Naive thymus-derived CD4-positive, alpha-beta T cell (primary cell): Measurements from ENCODE around the gene LMTK2. TPM values are rescaled to one million over a fixed set of nuclear protein-coding genes. Genes with fewer than 3 reads are reported as not detected.

ENCODE experiments used
- ATAC-seq: fragments of 150-1000 bp; cut with Tn5 transposase; 2 replicates; pipeline ENCODE4 v1.10.0; 2021; ENCODE audit warnings: mild to moderate bottlenecking, moderate library complexity
- CTCF ChIA-PET: fragments of 350-600 bp; sonication (Branson Sonifier 250); formaldehyde crosslinking; loops from one replicate; lab custom pipeline; 2021; ENCODE audit warnings: antibody characterized with exemption; lab: Charles Lee
- POLR2A ChIA-PET: fragments of 350-600 bp; sonication (Branson Sonifier 250); formaldehyde crosslinking; loops from one replicate; lab custom pipeline; 2021; ENCODE audit warnings: antibody characterized with exemption, inconsistent platforms; lab: Charles Lee
- DNase-seq, 9 donors: peaks; one replicate each; pipeline versions ENCODE4 v3.0.0 to v3.0.0-alpha.2; 2020 to 2022; ENCODE audit warnings: mixed read lengths in 1 of 9
- H3K27ac ChIP-seq: one replicate; pipeline ENCODE4 v1.7.0; 2013; ENCODE audit warnings: mild to moderate bottlenecking, low read depth, low read length, moderate library complexity
- H3K27me3 ChIP-seq, 2 donors: one replicate each; pipeline ENCODE4 v1.7.0; 2013; ENCODE audit warnings: low read length in 2 of 2, mild to moderate bottlenecking in 2 of 2, moderate library complexity in 2 of 2; ENCODE audit not compliant: control insufficient read depth in 2 of 2, insufficient read depth in 2 of 2
- H3K36me3 ChIP-seq, 3 experiments: 1 replicate in 2 of 3; 2 replicates in 1 of 3; pipeline ENCODE4 v1.7.0; 2013; ENCODE audit warnings: low read length in 3 of 3, mild to moderate bottlenecking in 3 of 3, moderate library complexity in 1 of 3; ENCODE audit not compliant: insufficient read depth in 3 of 3, control insufficient read depth in 2 of 3
- H3K4me1 ChIP-seq, 2 donors: one replicate each; pipeline ENCODE4 v1.7.0; 2013; ENCODE audit warnings: low read length in 2 of 2, mild to moderate bottlenecking in 2 of 2, moderate library complexity in 1 of 2; ENCODE audit not compliant: control insufficient read depth in 2 of 2, insufficient read depth in 2 of 2
- H3K4me3 ChIP-seq: 2 replicates; pipeline ENCODE4 v1.7.0; 2013; ENCODE audit warnings: mild to moderate bottlenecking, low read length
- H3K9me3 ChIP-seq, 3 experiments: 1 replicate in 2 of 3; 2 replicates in 1 of 3; pipeline ENCODE4 v1.7.0; 2013; ENCODE audit warnings: low read length in 3 of 3; ENCODE audit not compliant: control insufficient read depth in 2 of 3
- H3K27ac Mint-ChIP-seq, 9 donors: one replicate each; pipeline ENCODE4 v1.8.0; 2020 to 2022; ENCODE audit warnings: mixed read lengths in 9 of 9, mild to moderate bottlenecking in 8 of 9, moderate library complexity in 5 of 9, inconsistent platforms in 2 of 9
- H3K27me3 Mint-ChIP-seq, 5 donors: one replicate each; pipeline ENCODE4 v1.8.0; 2021 to 2022; ENCODE audit warnings: mixed read lengths in 5 of 5, mild to moderate bottlenecking in 1 of 5
- H3K36me3 Mint-ChIP-seq, 5 donors: one replicate each; pipeline ENCODE4 v1.8.0; 2020 to 2022; ENCODE audit warnings: mixed read lengths in 5 of 5, mild to moderate bottlenecking in 3 of 5, inconsistent platforms in 1 of 5
- H3K4me1 Mint-ChIP-seq, 7 donors: one replicate each; pipeline ENCODE4 v1.8.0; 2020 to 2022; ENCODE audit warnings: mixed read lengths in 7 of 7, mild to moderate bottlenecking in 3 of 7, inconsistent platforms in 1 of 7
- H3K4me3 Mint-ChIP-seq, 10 donors: one replicate each; pipeline ENCODE4 v1.8.0; 2020 to 2022; ENCODE audit warnings: mild to moderate bottlenecking in 10 of 10, mixed read lengths in 10 of 10, moderate library complexity in 6 of 10, inconsistent platforms in 2 of 10
- H3K9me3 Mint-ChIP-seq, 11 donors: one replicate each; pipeline ENCODE4 v1.8.0; 2020 to 2022; ENCODE audit warnings: mixed read lengths in 11 of 11, mild to moderate bottlenecking in 4 of 11, inconsistent platforms in 1 of 11, moderate library complexity in 1 of 11
- intact Hi-C, 2 donors: fragments of 100-400 bp; cut with micrococcal nuclease; formaldehyde crosslinking; loops; one replicate each; pipeline ENCODE4 v1.15.1; 2023
- polyA plus RNA-seq, 2 donors: library from polyadenylated mRNA; unstranded; fragments of 300-500 nt; fragmentation: Illumina TruSeq; gene quantifications; one replicate each; pipeline ENCODE4 v1.2.3, GENCODE V29; 2021
- total RNA-seq, 6 experiments: library from RNA in 5 of 6; stranded (reverse) in 5 of 6; gene quantifications; 1 replicate in 5 of 6; 2 replicates in 1 of 6; pipeline ENCODE4 v1.2.3 and lab custom pipeline; 2021 to 2026

Gene LMTK2
- total and polyA plus RNA-seq, 7 experiments from 2014 or later: 2.2 to 29.1 (median 18.1) TPM

DNA sequence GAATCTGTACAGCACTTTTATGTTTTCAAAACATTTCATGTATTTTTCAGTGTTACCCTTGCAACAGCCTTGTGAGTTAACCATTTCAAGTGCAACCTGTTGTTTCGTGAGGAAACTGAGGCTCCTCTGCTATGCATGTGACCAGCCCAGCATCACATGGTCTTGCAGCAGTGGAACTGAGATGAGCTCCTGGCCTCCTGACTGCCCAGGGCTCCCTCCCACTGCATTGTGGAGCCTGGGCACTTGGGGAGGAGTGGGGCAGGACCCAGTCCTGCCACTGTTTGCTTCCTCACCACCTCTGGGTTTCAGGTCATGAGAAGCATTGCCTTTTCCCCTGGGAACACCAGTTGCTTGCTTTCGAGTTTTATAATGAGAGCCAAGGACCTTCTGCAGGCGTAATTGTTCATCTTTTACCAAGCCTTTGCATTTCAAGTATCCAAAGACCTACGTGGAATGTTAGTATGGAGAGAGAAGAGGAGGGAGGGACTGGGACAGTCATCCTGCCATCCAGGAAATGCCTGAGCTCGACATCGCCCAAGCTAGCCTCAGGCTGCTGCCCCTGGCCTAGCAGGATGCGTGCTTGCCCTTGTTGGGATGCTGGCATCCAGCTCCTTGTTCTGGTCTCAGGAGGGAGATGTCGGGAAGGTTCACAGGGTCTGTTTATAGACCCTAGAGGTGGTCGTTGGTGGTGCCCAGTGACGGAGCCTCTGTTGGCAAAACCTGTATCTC, 72.3 kb downstream of the LMTK2 start:
- Histone ChIP-seq H3K9me3 (no peaks in the 10 kb centered on the region), H3K36me3 (peaks cover 0 to 37% (median 4%) of the 10 kb centered on the region in 3 experiments), H3K4me1 (no peaks in the 10 kb centered on the region), H3K4me3 (no peak overlapping the region), H3K27ac (no peak overlapping the region), H3K27me3 (no peaks in the 10 kb centered on the region)
- Mint-ChIP-seq H3K9me3 (peaks cover 0 to 2% (median 0%) of the 10 kb centered on the region in 11 donors), H3K4me1 (peaks cover 0 to 10% (median 0%) of the 10 kb centered on the region in 7 donors), H3K36me3 (peaks cover 2 to 41% (median 17%) of the 10 kb centered on the region in 5 donors), H3K4me3 (no peak overlapping the region), H3K27ac (no peak overlapping the region), H3K27me3 (no peaks in the 10 kb centered on the region)
- DNase-seq (no peak), ATAC-seq (no peak)
- intact Hi-C loops: no loop called here
- ChIA-PET CTCF (interaction anchor here (0.5 to 2.6 kb wide), 4 partner anchors 10 to 157 kb away, joined by 3 to 13 read pairs (median 6); no protein-coding TSS in a partner anchor), POLR2A (no interaction called here)

DNA sequence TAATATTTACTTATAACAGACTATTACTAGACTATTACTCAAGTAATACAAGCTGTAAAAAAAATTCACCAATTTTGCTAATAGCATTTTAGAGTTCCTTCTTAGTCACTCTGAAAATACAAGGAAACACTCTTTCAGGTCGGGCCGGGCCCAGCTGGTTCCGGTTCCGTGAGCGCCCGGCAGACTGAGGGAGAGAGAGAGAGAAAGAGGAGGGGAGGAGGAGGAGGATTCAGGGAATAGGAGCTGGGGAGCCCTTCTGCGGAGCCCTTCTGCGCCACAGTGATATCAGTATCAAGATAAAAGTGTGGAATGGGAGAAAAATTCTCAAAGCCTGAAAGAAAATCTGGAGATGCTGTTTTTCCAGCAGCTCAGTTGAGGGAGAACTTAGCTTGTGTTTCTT, 74.1 kb downstream of the LMTK2 start:
- ATAC-seq (no peak), DNase-seq (no peak)
- Mint-ChIP-seq H3K9me3 (no peaks in the 10 kb centered on the region), H3K4me1 (peaks cover 0 to 10% (median 0%) of the 10 kb centered on the region in 7 donors), H3K27me3 (no peaks in the 10 kb centered on the region), H3K36me3 (peaks cover under 1 to 31% (median 6%) of the 10 kb centered on the region in 5 donors), H3K4me3 (no peak overlapping the region), H3K27ac (peak overlapping the region in 1 of 9 donors; percentile 45)
- peaks cover 0 to 21% (median 0%) of the 10 kb centered on the region in 3 experiments for H3K36me3 ChIP-seq
- H3K27ac ChIP-seq: no peak overlapping the region
- intact Hi-C loops: no loop called here
- no peaks in the 10 kb centered on the region for H3K4me1 ChIP-seq
- POLR2A ChIA-PET: no interaction called here
- CTCF ChIA-PET: interaction anchor here (2.6 kb wide), 1 partner anchor 12 kb away, joined by 13 read pairs; no protein-coding TSS in a partner anchor
- no peaks in the 10 kb centered on the region for H3K27me3 ChIP-seq
- no peak overlapping the region for H3K4me3 ChIP-seq
- no peaks in the 10 kb centered on the region for H3K9me3 ChIP-seq

DNA sequence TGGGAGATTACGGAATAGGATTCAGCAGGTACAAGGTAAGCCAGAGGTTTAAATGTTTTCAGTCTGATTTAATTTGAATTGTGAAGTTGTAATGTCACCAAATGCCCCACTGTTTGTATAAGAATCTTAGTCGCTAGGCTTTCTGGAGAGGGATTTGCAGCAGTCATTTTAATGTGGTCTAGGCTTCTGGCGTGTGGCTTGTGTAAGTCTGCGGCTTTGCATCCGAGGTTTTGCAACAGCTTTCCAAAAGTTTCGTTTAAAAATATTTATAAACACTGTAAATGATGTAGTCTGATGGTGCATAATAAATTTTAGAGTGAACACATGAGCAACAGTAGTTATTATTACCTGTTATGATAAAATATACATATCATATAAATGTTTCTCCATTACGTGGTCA, 78.4 kb downstream of the LMTK2 start:
- CTCF ChIA-PET: interaction anchor here (0.6 kb wide), 1 partner anchor 174 kb away, joined by 3 read pairs; no protein-coding TSS in a partner anchor
- H3K36me3 Mint-ChIP-seq: peaks cover 13 to 54% (median 27%) of the 10 kb centered on the region in 5 donors
- no peak for DNase-seq

DNA sequence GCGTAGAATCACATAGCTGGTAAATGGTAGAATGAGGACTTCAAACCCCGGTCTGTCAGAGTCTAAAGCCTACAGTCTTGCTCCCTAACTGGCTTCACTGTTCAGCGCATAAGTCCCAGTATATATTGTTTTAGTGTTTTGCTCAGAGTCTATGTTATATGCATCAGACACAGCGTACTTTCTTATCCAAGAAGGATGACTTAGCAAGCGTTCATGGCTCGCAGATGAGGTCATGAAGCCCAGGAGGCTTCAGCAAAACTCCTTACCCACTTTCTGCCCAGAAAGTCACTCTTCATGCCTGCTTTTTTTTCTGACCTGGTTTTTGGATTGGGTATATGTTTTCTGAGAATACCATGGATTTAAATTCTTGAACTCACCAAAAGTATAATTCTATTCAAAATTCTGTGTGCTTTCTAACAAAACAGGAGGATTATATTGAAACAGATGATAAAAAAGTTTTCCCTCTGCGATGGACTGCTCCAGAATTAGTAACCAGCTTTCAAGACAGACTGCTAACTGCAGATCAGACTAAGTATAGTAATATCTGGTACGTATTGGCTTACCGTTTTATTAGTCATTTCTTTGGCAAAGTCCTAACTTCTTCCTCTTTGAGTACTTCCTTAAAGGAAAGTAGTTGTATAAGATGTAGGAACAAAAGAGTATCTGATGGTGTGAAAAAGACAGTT, 79.9 kb downstream of the LMTK2 start:
- DNase-seq (no peak), ATAC-seq (peak; percentile 55)
- no peaks in the 10 kb centered on the region for H3K4me1 ChIP-seq
- peaks cover 0 to 12% (median 7%) of the 10 kb centered on the region in 7 donors for H3K4me1 Mint-ChIP-seq
- H3K9me3 Mint-ChIP-seq: peaks cover 0 to 2% (median 0%) of the 10 kb centered on the region in 11 donors
- ChIA-PET CTCF (no interaction called here), POLR2A (interaction anchor here (0.6 kb wide), 1 partner anchor 140 kb away, joined by 4 read pairs; no protein-coding TSS in a partner anchor)
- no peaks in the 10 kb centered on the region for H3K9me3 ChIP-seq
- H3K27ac Mint-ChIP-seq: peak overlapping the region in 1 of 9 donors; percentile 2
- no peak overlapping the region for H3K27ac ChIP-seq
- intact Hi-C loops: no loop called here
- peaks cover 0 to 34% (median 9%) of the 10 kb centered on the region in 3 experiments for H3K36me3 ChIP-seq
- H3K27me3 ChIP-seq: no peaks in the 10 kb centered on the region
- no peaks in the 10 kb centered on the region for H3K27me3 Mint-ChIP-seq
- no peak overlapping the region for H3K4me3 Mint-ChIP-seq
- no peak overlapping the region for H3K4me3 ChIP-seq
- H3K36me3 Mint-ChIP-seq: peaks cover 14 to 54% (median 22%) of the 10 kb centered on the region in 5 donors

More for the DNA sequence above, 78.4 kb downstream of the LMTK2 start:
- H3K4me3 ChIP-seq: no peak overlapping the region
- H3K9me3 ChIP-seq: no peaks in the 10 kb centered on the region
- no peaks in the 10 kb centered on the region for H3K27me3 Mint-ChIP-seq
- H3K4me3 Mint-ChIP-seq: no peak overlapping the region
- POLR2A ChIA-PET: no interaction called here
- H3K4me1 Mint-ChIP-seq: peaks cover 3 to 9% (median 6%) of the 10 kb centered on the region in 7 donors
- no peak for ATAC-seq
- H3K27me3 ChIP-seq: no peaks in the 10 kb centered on the region
- peaks cover 0 to 27% (median 8%) of the 10 kb centered on the region in 3 experiments for H3K36me3 ChIP-seq
- no peak overlapping the region for H3K27ac ChIP-seq
- H3K27ac Mint-ChIP-seq: peak overlapping the region in 1 of 9 donors; percentile 26
- intact Hi-C loops: no loop called here
- no peaks in the 10 kb centered on the region for H3K4me1 ChIP-seq
- peaks cover 0 to 2% (median 0%) of the 10 kb centered on the region in 11 donors for H3K9me3 Mint-ChIP-seq

DNA sequence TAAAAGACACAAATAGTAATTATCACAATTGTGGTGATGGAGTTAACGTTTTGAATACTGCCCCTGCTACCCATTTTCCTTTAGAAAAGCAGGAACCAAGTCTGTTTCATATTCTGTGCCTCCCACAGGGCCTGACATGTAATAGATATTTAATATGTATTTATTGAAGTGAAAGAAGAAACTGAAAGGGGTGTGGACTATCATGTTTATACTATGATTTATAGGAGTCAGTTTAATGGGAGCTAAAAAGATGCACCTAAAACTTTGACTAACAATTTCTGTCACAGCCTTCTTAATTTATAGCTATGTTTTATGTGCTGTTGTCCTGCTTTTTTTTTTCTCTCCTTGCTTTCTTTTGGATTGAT, 80.5 kb downstream of the LMTK2 start:
- H3K4me1 ChIP-seq: no peaks in the 10 kb centered on the region
- no peak for ATAC-seq

GRCh38 chr7:98189559-98189958, 82.9 kb downstream of the LMTK2 start:
- ATAC-seq: no peak

More for the DNA sequence above, 80.5 kb downstream of the LMTK2 start:
- ChIA-PET CTCF (no interaction called here), POLR2A (interaction anchor here (0.6 kb wide), 1 partner anchor 139 kb away, joined by 4 read pairs; no protein-coding TSS in a partner anchor)
- peaks cover 1 to 40% (median 14%) of the 10 kb centered on the region in 3 experiments for H3K36me3 ChIP-seq
- H3K27ac Mint-ChIP-seq: no peak overlapping the region
- no peaks in the 10 kb centered on the region for H3K27me3 Mint-ChIP-seq
- H3K27me3 ChIP-seq: no peaks in the 10 kb centered on the region
- H3K27ac ChIP-seq: no peak overlapping the region
- no peak overlapping the region for H3K4me3 ChIP-seq
- no peak for DNase-seq
- no peak overlapping the region for H3K4me3 Mint-ChIP-seq
- H3K9me3 ChIP-seq: no peaks in the 10 kb centered on the region
- intact Hi-C loops: no loop called here
- H3K9me3 Mint-ChIP-seq: peaks cover 0 to 2% (median 0%) of the 10 kb centered on the region in 11 donors
- H3K36me3 Mint-ChIP-seq: peaks cover 14 to 53% (median 22%) of the 10 kb centered on the region in 5 donors
- peaks cover 0 to 12% (median 7%) of the 10 kb centered on the region in 7 donors for H3K4me1 Mint-ChIP-seq

More at GRCh38 chr7:98189559-98189958, 82.9 kb downstream of the LMTK2 start:
- no peaks in the 10 kb centered on the region for H3K27me3 Mint-ChIP-seq
- POLR2A ChIA-PET: interaction anchor here (1.0 to 1.5 kb wide), 2 partner anchors 13 to 62 kb away, joined by 3 to 4 read pairs; no protein-coding TSS in a partner anchor
- Histone ChIP-seq H3K36me3 (peaks cover 12 to 64% (median 32%) of the 10 kb centered on the region in 3 experiments), H3K4me3 (no peak overlapping the region), H3K9me3 (no peaks in the 10 kb centered on the region), H3K4me1 (no peaks in the 10 kb centered on the region), H3K27ac (no peak overlapping the region), H3K27me3 (no peaks in the 10 kb centered on the region)
- H3K36me3 Mint-ChIP-seq: peaks cover 13 to 62% (median 26%) of the 10 kb centered on the region in 5 donors
- H3K4me1 Mint-ChIP-seq: peaks cover 0 to 12% (median 7%) of the 10 kb centered on the region in 7 donors
- CTCF ChIA-PET: no interaction called here
- intact Hi-C loops: no loop called here
- no peak for DNase-seq
- no peak overlapping the region for H3K4me3 Mint-ChIP-seq
- H3K27ac Mint-ChIP-seq: peak overlapping the region in 6 of 9 donors; percentile 14 to 77 (median 40)
- peaks cover 0 to 2% (median 0%) of the 10 kb centered on the region in 11 donors for H3K9me3 Mint-ChIP-seq
